MCF 10A (cell line): Measurements from ENCODE around the gene TM9SF4. TPM values are rescaled to one million over a fixed set of nuclear protein-coding genes. Genes with fewer than 3 reads are reported as not detected.

Source experiments
- BruUV-seq: library from RNA; stranded (reverse); fragments of 400-500 nt; replicated peaks from 2 replicates; lab custom pipeline; 2021; lab: Mats Ljungman, UMichigan
- CTCF ChIA-PET: fragments of 300-600 bp; sonication (Branson Sonifier 250); formaldehyde crosslinking; extraction: SDS; loops from one replicate; lab custom pipeline; 2021; ENCODE audit warnings: antibody characterized with exemption, inconsistent platforms; lab: Yijun Ruan, JAX
- POLR2A ChIA-PET: fragments of 300-600, 350-650 bp; sonication (Branson Sonifier 250); formaldehyde crosslinking; extraction: SDS; loops from one replicate; lab custom pipeline; 2020; ENCODE audit warnings: antibody characterized with exemption, inconsistent platforms; lab: Yijun Ruan, JAX
- DNase-seq: peaks from one replicate; pipeline ENCODE4 v3.0.0-alpha.2; 2018; ENCODE audit not compliant: unreplicated experiment
- H3K27ac Mint-ChIP-seq: one replicate; pipeline ENCODE4 v1.8.0; 2022; ENCODE audit warnings: mild to moderate bottlenecking, low read depth, mixed read lengths; ENCODE audit not compliant: unreplicated experiment
- H3K27me3 Mint-ChIP-seq: one replicate; pipeline ENCODE4 v1.8.0; 2022; ENCODE audit warnings: mixed read lengths; ENCODE audit not compliant: insufficient read depth, unreplicated experiment
- H3K36me3 Mint-ChIP-seq: one replicate; pipeline ENCODE4 v1.8.0; 2022; ENCODE audit warnings: mild to moderate bottlenecking, moderate library complexity, mixed read lengths; ENCODE audit not compliant: insufficient read depth, unreplicated experiment
- H3K4me1 Mint-ChIP-seq: one replicate; pipeline ENCODE4 v1.8.0; 2022; ENCODE audit warnings: mixed read lengths; ENCODE audit not compliant: insufficient read depth, unreplicated experiment
- H3K4me3 Mint-ChIP-seq: one replicate; pipeline ENCODE4 v1.8.0; 2022; ENCODE audit warnings: mild to moderate bottlenecking, moderate library complexity, mixed read lengths; ENCODE audit not compliant: unreplicated experiment
- H3K9me3 Mint-ChIP-seq: one replicate; pipeline ENCODE4 v1.8.0; 2022; ENCODE audit warnings: mixed read lengths; ENCODE audit not compliant: unreplicated experiment
- intact Hi-C: fragments of 100-400 bp; cut with micrococcal nuclease; formaldehyde crosslinking; loops from 2 replicates; pipeline ENCODE4 v1.14.1; 2022
- total RNA-seq: library from RNA; stranded (reverse); gene quantifications from 2 replicates; pipeline ENCODE4 v1.2.3, GENCODE V29; 2022
- TF ChIP-seq, protein P1 (sequence below): fragments of 200-600 bp; IDR thresholded peaks from one replicate; pipeline ENCODE4 v1.8.0; 2022; ENCODE audit warnings: antibody characterized with exemption, mild to moderate bottlenecking; ENCODE audit not compliant: unreplicated experiment

TM9SF4 gene
- total RNA-seq, 1 experiment from 2014 or later, result 52.3 TPM

DNA sequence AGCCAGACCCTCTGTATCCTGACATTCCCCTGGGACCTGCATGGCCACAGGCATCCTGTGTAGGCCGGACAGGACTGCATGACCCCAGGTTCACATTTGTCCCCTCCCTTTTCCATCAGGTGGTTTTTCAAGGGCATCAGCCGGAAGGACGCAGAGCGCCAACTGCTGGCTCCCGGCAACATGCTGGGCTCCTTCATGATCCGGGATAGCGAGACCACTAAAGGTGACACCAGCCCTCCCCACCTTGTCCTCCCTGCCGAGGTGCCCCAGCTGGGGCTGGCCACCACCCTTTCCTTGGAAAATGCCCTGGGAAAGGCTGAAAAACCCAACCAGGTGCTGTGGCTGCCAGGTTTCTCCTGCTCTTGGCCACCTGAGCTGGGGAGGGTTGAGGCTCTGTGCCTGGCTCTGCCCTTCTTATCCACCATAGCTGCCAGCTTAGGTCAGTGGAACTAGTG lies 29.8 kb upstream of the TM9SF4 start:
- Mint-ChIP-seq H3K4me1 (no peaks in the 10 kb centered on the region), H3K4me3 (no peak overlapping the region), H3K9me3 (no peaks in the 10 kb centered on the region), H3K36me3 (no peaks in the 10 kb centered on the region), H3K27ac (no peak overlapping the region), H3K27me3 (peaks cover 88% of the 10 kb centered on the region)
- DNase-seq, result no peak
- intact Hi-C loops, result no loop called here
- CTCF ChIA-PET, result interaction anchor here (0.9 to 6.2 kb wide), 2 partner anchors 12 to 22 kb away, joined by 3 to 69 read pairs; no protein-coding TSS in a partner anchor
- BruUV-seq, result no TSS peak
- POLR2A ChIA-PET, result no interaction called here
- TF ChIP-seq, protein P1, sequence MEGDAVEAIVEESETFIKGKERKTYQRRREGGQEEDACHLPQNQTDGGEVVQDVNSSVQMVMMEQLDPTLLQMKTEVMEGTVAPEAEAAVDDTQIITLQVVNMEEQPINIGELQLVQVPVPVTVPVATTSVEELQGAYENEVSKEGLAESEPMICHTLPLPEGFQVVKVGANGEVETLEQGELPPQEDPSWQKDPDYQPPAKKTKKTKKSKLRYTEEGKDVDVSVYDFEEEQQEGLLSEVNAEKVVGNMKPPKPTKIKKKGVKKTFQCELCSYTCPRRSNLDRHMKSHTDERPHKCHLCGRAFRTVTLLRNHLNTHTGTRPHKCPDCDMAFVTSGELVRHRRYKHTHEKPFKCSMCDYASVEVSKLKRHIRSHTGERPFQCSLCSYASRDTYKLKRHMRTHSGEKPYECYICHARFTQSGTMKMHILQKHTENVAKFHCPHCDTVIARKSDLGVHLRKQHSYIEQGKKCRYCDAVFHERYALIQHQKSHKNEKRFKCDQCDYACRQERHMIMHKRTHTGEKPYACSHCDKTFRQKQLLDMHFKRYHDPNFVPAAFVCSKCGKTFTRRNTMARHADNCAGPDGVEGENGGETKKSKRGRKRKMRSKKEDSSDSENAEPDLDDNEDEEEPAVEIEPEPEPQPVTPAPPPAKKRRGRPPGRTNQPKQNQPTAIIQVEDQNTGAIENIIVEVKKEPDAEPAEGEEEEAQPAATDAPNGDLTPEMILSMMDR, result no peak

- no peak overlapping the region for H3K27ac Mint-ChIP-seq
- no peaks in the 10 kb centered on the region for H3K4me1 Mint-ChIP-seq
- no TSS peak for BruUV-seq
- H3K27me3 Mint-ChIP-seq, result peaks cover 89% of the 10 kb centered on the region
- ChIA-PET CTCF (interaction anchor here (0.6 to 6.2 kb wide), 8 partner anchors 11 to 258 kb away, joined by 3 to 69 read pairs (median 6); no protein-coding TSS in a partner anchor), POLR2A (interaction anchor here (0.7 to 1.3 kb wide), 2 partner anchors 14 to 464 kb away, joined by 3 read pairs; no protein-coding TSS in a partner anchor)
- H3K9me3 Mint-ChIP-seq, result no peaks in the 10 kb centered on the region
- TF ChIP-seq, protein P1, result no peak
- H3K36me3 Mint-ChIP-seq, result no peaks in the 10 kb centered on the region
- no peak for DNase-seq
- H3K4me3 Mint-ChIP-seq, result no peak overlapping the region
- intact Hi-C loops, result no loop called here
These were observed 28.7 kb upstream of the TM9SF4 start for GRCh38 chr20:32080783-32081182.

DNA sequence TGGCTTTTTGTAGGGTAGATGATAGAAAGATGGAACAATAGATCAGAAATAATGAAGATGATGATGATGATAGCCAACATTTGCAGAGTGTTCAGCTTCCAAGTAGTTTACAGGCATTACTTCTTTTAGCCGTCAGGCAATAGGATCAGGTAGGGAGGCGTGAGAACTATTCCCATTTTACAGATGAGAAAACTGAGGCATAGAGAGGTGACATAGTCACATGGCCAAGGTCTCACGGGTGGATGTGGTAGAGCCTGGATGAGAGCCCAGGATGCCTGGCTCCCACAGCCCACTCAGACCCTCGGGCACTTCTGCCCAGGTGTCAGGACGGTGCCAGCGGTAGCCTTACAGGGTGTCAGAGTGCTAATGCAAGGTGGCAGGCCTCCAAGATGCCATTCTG lies 26.0 kb upstream of the TM9SF4 start:
- TF ChIP-seq, protein P1, result no peak
- intact Hi-C loops, result no loop called here
- H3K36me3 Mint-ChIP-seq, result no peaks in the 10 kb centered on the region
- ChIA-PET POLR2A (interaction anchor here (0.6 kb wide), 1 partner anchor 46 kb away, joined by 4 read pairs; no protein-coding TSS in a partner anchor), CTCF (interaction anchor here (1.2 to 6.2 kb wide), 2 partner anchors 8 to 236 kb away, joined by 6 to 69 read pairs; no protein-coding TSS in a partner anchor)
- H3K27ac Mint-ChIP-seq, result no peak overlapping the region
- no peaks in the 10 kb centered on the region for H3K4me1 Mint-ChIP-seq
- no peaks in the 10 kb centered on the region for H3K9me3 Mint-ChIP-seq
- no peak overlapping the region for H3K4me3 Mint-ChIP-seq
- no peak for DNase-seq
- peaks cover 68% of the 10 kb centered on the region for H3K27me3 Mint-ChIP-seq
- no TSS peak for BruUV-seq

DNA sequence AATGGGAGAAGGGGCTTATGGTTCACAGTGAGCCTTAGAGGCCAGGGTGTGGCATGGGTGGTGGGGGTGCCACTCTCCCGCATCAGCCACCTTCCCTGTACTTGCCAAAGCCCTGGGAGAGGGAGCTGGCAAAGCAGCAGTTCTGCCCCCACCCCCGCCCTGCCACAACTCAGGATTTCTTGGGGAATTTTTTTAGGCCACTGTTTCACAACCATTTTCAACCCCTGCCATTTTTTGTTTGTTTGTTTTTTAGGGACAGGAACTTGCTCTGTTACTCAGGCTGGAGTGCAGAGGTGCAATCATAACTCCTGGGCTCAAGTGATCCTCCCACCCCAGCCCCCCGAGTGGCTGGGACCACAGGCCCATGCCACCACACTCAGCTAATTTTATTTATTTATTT lies 22.4 kb upstream of the TM9SF4 start:
- H3K4me3 Mint-ChIP-seq, result no peak overlapping the region
- peaks cover 45% of the 10 kb centered on the region for H3K27me3 Mint-ChIP-seq
- ChIA-PET POLR2A (interaction anchor here (0.6 kb wide), 1 partner anchor 235 kb away, joined by 6 read pairs; no protein-coding TSS in a partner anchor), CTCF (interaction anchor here (0.6 to 1.1 kb wide), 6 partner anchors 51 to 264 kb away, joined by 3 to 5 read pairs (median 4); no protein-coding TSS in a partner anchor)
- no peak overlapping the region for H3K27ac Mint-ChIP-seq
- no peaks in the 10 kb centered on the region for H3K9me3 Mint-ChIP-seq
- intact Hi-C loops, result no loop called here
- no peaks in the 10 kb centered on the region for H3K4me1 Mint-ChIP-seq
- H3K36me3 Mint-ChIP-seq, result no peaks in the 10 kb centered on the region
- BruUV-seq, result no TSS peak
- DNase-seq, result no peak
- TF ChIP-seq, protein P1, result no peak
